Measurements from ENCODE around the gene APOB.

APOB gene

DNA sequence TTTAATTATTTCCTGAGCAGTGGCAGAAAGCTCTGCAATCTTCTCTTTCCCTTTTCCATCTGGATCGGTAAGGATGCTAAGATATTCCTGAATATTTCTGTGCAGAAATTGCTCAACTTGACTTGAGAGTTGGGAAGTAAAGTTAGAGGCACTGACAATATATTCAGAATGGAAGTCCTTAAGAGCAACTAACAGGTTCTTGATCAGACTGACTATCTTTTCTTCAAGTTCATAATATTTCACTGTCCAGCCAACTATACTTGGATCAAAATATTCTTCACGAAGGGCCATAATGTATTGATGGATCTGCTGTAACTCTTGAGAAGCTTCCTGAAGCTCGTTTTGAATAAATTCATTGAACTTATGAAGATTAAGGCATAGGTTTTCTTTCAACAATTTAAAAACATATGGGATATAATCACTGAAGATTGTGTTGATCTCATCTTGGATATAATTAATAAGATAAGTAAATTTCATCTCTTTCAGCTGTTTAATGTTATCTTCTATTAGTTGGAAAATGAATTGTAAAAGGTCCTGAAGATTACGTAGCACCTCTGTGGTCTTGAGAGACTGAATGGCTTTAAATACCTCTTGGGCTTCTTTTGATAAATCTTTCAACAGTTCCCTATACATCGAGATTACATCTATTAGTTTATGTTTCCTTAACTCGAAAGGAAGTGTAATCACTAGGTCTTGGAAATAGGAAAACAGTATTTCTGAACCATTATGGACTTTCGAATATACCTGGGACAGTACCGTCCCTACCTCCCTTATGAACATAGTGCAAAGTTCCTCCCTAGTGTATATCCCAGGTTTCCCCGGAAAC is 41.7 kb downstream of the APOB start:
- DNase-seq, result no peak

DNA sequence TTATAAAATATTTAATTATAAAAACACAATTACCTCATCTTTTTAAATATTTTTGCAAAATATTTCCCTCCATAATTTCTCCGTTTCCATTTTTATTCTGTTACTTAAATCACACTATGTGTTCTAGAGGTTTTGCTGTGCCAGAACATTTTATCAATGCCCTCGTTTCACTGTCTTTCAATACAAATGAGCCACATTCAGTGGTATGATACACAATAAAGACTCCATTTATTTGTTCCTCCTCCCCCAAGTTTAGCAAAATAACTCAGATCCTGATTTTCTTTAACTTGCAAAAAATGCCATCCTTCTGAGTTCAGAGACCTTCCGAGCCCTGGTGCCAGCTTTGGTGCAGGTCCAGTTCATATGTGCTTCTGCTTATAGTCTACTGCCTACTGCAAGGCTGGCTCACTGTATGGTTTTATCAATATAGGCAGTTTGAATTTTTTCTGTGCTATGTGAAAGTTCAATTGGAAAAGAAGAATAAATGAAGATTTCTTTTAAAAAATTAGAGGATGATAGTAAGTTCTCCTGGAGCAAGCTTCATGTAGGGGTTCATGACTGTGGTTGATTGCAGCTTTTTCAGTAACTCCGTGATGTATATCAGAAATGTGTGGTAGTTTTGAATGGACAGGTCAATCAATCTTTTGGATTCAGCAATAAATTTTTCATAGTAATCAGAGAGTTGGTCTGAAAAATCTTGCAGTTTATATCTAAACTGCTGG is 42.5 kb downstream of the APOB start:
- no peak for DNase-seq

DNA sequence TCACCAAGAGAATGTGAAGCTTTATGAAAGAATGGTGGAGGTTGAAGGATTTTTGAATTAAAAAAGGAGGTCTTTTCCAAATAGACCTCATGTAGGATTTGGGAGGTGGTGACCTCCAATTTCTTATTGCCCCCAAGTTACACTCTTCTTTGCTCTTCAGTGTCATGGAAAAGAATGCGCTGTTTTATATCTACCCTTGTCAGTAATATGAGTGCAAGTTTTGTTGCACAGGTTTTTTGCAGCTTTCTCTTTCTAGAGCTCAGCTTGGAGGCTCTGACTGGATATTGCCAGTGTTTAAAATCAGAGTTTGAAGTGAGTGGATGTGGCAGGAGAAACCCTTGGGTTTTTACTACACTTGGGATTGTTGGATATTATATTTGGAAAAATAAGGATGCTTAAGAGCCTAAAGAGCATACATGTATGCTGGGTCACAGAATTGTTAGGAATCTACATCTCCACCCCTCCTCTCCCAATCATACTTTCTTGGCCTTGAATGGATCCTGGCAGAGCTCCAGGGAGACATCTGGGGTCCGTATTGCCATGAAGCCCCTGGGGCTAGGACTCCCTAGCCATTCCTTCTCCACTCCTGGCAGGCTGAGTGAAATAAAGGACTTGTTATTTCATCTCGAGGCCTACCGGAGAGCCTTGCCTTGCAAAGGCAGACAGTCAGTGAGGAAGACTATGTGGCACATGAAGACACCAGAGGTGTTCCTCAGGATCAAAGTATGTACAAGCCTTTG is 43.8 kb downstream of the APOB start:
- DNase-seq, result no peak

DNA sequence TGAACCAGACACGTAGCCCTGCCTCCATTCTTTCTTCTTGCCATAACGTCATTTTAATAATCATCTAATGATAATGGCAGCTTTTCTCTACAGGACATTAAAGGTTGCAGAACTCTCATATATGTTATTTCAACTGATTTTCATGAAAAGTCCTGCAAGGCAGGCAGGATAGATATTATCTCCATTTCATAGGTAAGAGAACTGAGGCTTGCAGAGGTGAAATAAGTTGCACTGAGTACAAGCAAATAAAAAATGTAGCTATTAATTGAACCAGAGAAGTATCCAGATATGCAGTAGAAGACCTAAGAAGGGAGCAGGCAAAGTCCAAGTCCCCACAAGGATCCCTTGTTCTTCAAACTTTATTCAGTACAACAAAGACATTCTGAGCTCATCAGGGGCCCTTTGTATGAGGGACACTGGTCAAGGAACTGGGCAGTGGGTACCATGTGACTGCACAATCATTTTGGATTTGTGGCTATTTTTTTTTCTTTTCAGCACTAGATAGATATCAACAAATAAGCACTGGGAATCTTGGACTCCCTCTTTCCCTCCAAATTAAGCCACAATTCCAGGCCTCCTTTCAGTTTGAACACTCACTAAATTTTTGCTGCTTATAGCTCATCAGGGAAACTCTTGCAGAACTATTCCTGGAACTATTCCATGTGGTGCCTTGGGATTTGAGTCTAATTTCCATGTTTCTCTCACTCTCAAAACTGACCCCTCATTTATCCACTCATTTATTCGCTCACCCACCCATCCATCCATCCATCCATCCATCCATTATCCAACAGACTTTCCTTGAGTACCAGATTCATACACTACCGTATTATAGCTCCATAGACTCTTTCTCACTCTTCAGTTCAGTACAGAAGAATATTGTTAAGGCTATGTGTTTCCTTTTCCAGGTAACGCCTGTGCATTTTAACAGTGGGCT is 44.6 kb downstream of the APOB start:
- no peak for DNase-seq

DNA sequence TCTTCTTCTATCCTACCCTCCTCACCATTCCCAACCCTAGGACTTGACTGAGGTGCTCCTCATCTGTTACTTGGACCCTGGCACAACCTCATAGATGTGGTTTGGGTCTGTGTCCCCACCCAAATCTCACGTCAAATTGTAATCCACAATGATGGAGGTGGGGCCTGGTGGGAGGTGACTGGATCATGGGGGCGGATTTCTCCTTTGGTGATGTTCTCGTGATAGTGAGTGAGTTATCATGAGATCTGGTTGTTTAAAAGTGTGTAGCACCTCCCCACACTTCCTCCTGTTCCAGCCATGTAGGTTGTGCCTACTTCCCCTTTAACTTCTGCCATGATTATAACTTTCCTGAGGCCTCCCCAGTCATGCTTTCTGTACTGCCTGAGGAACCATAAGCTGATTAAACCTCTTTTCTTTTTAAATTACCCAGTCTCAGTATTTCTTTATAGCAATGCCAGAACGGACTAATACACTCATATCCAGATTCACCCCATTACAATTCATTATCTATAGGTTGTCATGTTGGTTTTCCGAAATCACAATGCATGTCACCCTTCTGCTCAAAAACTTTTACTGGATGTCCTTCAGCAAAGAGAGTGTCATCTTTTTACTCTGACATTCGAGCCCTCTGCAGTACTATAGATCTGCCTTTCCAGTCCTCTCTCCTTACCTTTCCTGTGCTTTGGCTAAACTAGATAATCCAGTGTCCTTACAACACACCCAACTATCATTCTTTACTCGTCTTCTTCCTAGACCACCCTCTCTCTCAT is 45.7 kb downstream of the APOB start:
- no peak for DNase-seq

DNA sequence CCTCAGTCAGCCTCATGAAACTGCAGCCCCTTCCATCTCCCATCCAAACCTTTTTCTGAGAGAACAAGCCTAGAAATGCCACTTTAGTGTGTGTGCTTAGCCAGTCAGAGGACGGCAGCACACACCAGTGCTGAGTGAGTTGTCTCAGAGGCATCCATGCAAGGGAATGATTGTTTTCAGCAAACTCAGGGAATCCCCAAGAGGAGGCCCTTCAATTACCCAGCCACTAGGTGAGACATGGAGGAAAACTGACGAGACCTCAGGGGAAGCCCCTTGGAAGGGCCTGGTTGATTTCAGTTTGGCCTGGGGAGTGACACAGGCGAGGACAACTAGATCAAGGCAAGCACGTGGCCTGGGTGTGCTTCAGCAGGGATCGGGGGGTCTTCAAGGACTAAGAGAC is 49.7 kb downstream of the APOB start:
- no peak for DNase-seq

DNA sequence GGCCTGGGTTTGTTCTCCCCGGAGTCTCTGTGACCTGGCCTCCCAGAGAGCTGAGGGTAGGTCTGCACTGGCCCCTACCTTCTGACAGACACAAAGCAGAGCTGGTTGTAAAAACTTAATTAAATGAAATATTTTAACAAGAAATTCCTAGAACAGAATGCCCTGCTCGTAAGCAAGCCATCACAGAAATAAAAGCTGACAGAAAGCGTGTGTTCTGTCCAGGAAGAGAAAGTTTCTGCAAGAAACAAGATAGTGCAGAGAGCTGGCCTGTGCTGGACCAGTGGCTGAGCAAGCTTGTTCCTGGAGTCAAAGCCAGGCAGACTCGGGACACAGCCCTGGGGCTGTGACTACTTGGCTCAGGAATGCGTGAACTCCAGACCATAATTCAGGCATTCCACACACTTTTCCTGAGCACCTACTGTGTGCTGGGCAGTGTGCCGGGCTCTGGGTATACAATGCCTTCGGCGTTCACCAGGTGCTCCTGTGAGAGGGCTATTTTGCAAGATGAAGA is 51.6 kb downstream of the APOB start:
- no peak for DNase-seq

DNA sequence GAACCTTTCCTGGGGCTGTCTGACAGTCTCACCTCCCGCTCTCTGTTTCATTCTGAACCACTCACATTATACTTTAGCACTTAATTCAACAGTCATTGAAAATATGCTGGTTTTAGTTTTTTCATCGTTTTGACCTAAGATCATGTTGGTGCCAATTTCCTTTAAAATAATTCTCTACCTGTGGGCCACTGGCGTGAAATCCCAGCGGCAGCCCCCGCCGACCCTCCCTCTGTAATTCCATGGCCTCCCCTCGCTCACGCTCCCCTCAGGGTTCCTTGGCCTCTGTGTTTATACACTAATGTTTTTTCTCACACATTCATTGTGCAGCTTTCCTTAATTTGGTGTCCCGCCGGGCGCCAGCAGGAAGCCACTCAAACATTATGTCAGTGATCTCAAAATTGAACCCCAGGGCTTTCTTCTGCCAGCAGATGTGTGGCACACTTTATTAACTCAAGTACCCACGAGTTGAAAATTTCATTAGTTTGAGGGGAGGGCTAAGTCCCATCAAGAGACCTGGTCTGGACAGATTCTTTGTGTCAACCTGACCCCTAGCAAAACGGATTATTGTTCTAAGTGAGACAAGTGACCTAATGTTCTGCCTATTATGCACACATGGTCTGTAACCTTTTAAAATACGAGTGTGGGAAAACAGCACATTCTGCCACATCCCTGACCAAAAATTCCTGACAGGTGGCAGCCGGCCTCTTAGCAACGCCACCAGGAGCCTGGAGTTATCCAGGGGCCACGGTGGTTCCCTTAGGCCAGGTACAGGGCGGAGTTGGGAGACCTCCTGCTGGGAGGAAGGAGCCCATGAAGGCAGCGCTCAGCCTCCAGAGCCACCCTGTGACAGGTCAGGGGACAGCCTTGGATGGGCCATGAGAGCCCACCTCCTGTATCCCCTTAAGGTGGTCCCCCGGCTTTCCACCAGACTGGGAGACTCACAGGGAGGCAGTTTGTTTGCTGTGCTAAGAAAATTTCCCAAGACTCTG is 53.1 kb downstream of the APOB start:
- DNase-seq, result peak; percentile 97

DNA sequence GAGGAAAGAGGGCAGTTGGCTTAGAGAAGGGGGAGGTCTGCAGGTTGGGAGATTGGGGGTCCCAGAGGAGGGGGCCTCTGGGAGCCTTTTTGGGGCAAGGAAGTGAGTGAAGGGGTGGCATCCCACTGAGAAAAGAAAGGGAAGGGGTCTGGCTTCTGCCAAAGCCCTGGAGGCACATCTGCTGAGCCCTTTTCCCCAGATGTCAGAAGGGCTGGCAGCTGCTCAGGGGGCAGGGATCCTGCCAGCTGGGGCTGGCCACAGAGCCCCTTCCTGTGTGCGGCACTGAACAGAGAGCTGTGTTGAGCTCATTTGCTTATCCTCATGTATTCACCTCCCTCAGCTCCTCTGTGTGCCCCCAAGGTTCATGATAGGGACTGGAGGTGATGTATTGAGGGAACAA is 54.5 kb downstream of the APOB start:
- no peak for DNase-seq

DNA sequence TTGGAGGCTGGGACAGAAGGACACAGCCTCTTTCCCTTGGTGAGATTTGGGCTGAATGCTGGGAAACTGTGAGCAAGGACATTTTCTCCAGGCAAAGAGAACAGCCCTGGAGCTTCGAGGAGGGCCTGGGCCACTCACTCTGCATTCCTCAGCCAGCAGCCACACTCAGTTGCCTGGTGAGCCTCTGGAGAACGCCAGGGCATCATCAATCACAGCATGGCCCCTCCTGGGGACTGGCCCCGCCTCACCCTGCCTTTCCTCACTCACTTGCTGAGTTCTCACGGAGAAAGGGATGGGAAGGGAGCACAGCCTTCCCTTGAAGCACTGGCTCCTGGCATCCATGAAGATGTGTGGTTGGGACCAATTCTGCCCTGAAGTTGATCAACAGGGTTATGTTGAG is 55.0 kb downstream of the APOB start:
- no peak for DNase-seq

DNA sequence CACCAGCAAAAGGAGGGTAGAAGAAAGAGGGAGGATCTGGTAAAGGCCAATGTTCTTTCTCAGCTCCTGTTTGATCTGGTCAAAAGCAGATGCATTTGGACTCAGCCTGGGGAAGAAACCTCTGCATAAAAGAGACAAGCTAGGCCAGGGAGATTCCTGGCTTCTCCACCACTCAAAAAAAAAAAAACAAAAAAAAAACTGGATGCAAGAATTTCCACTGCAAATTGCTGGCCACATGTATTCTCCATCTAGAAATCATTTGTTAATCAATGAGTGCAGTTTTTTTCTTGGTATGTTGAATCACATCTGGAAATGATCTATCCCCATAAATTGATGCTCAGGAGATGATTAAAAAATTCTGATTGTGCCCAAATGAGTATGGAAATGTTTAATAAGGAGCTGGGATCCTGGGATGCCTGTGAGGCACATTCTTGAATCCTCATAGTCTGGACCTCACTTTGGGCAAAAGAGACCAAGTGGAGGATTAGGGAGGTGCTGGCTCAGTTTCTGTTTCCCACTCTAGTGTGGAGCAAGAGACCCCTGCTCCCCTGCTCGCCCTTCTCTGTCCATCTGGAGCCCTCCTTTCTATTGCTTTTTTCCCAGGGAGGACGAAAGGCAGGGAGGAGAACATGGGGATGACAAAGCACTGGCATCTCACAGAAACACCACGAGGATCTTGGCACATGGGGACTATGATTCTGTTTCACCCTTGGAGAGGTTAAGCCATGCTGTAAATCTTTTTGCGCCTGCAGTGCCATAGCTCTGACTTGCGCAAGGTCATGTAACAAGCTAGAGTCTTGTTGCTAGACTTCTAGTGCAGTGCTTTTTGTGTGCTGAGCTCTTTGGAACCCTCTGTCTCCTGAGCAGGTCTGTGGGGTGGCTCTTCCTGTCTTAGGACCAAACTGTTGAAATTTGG is 57.6 kb downstream of the APOB start:
- no peak for DNase-seq

DNA sequence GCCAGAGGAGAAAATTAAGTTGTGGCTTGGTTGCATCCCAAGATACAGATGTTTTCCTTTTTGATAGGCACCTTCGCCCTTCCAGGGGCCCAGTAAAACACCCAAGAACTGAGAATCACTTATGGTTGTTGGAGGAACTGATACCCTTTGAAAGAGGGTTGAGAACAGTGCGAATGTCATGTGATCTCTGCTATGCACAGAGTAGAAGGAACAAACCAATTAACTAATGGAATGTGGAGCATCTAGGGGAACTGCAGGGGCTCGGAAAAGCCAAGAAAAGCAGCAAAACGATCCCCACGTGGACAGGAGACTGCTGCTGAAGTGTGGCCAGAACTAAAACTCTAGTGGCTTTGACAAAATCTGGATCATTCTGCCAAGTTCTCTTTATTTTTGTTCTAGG is 58.8 kb downstream of the APOB start:
- DNase-seq, result no peak

DNA sequence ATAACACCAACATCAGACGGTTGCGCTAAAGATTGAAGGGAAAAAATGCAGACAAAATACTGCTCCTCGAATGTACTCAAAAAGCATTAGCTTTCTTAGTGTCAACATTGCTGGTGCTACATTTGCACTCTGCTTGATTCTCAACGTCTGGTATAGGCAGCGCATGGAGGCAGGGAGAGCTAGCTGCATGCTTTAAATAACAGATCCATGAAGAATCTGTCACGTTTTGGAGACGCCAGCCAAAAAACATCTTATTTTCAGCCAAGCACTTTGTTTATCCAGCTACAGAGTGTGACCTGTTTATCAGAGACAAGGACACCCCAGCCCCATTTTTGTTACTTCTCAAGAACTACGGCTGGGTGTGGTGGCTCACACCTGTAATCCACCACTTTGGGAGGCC is 59.5 kb downstream of the APOB start:
- no peak for DNase-seq

DNA sequence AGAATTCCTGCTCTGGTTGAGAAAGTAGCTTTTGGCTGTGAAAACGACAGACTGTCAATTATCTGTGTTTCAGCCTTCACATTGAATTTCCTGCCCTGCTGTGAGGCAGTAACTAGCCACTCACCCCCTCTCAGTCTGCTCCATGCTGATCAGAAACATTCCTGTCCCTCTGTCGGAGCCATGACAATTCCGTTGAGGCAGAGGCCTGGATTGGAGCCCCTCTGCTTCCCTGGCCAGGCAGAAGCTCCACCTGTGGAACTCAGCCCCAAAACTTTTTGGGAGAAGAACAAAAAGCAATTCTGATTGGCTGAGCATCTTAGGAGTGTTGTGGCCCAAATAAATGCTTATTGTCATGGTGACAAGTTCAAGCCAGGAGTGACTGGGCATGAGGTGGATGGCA is 60.0 kb downstream of the APOB start:
- DNase-seq, result no peak

DNA sequence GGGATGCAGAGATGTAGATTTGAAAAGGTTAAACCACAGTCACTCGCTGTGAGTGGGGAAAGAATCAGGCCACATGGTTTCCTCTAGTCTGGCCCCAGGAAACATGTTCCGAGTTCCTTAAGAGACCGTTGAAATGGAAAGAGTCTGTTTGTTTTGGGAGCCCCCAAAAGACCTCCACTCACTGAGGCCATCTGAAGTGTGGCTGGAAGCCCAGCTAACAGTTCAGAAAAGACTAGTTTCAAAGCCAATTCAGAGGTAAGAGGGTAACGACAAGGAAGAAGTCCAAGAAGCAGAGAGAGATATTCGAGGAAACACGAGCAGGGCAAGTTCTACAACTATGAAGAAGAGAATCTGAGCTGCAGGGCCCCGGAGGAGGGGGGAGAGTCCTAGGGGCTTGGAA is 61.0 kb downstream of the APOB start:
- DNase-seq, result no peak

DNA sequence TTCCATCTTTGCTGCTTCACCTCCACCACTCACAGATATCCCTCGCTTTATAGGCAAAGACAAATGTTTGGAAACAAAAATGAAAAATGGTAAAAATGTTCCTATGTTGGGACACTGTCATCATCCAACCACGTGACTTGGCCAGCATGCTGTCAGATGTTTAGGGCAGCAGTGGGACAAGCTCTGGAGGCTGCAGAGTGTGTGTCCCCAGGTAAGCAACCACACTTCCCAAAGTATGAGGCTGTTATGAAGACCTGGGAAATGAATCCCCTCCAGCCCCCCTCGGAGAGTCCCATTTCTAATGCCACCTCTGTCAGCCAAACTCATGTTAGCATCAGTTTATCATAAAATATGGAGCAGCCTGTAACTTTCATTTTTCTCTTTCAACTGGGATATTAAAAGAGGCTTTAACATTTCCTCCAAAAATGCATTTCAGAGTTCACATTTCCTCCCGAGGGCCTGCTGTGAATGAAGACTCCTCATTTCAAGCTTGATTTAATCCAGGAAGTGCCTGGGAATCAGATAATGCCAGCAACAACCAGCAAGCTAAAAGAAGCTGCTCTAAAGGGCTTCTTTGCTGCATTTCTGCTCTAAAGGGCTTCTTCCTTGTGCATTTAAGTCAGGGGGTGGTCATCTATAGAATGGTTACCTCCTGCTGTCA is 66.2 kb downstream of the APOB start:
- no peak for DNase-seq

DNA sequence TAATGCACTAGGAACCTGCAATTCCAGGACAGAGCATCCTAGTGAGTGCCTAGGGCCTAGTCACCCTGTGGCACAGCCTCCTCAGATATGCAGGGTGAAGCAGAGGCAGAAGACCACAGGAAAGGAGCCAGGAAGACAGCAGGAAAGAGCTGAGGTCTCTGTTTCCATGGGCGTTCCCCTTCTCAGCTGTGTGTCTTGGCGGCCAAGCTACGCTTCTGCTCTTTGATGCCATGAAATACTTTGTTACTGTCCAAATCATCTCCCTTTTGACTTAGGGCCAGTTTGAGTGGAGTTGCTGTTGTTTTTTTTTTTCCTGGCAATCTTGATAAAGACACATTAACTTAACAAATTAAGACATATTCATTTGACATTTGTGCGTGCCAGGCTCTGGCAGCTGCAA is 67.3 kb downstream of the APOB start:
- DNase-seq, result no peak

DNA sequence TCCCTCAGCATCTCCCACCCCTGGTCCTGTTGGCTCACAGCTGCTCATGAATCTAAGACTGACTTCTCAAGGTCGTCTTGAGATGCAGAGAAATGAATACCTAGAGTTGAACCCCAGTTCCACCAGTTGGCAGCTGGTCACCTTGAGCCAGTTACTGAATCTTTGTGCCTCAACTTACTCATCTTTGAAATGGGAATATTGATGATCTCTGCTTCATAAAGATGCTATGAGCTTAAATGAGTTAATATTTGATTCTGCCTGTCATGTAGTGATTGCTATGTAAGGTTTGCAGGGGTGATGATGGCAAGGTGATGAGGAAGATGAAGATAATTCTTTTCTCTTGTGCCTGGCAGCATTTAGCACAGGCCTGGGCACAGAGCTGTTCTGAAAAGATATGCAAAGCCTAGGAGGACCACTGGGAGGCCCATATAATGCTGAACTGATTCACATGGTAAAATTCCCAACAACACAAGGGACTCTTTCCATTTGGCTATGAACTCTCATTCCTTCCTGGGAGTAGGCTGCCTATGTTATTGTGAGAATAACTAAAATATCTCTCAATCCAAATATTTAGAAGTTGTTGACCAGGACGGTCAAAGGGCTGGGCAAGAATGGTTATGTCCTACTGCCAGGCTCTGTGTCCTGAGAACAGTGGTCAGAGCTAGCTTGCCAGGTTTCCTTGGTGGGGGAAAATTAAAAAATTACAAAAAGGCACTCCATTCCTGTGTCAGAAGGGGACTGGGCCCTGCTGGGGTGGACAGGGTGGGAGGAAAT is 70.9 kb downstream of the APOB start:
- no peak for DNase-seq
